K562 (cell line): ENCODE data around the gene ZNF726. TPM values are rescaled to one million over a fixed set of nuclear protein-coding genes. Genes with fewer than 3 reads are reported as not detected.

Experiments used
- ATAC-seq: fragments of 200-7000 bp; cut with Tn5 transposase; 3 replicates; pipeline ENCODE4 v1.9.1; 2020; ENCODE audit warnings: moderate library complexity
- BruUV-seq: library from RNA; stranded (reverse); fragments of 400-500 nt; replicated peaks from 2 replicates; lab custom pipeline; 2021; lab: Mats Ljungman, UMichigan
- CTCF ChIA-PET: fragments of 300-600 bp; formaldehyde crosslinking; extraction: SDS; loops from one replicate; lab custom pipeline; 2021; ENCODE audit warnings: low intra/inter-chr PET ratio; lab: Yijun Ruan, JAX
- POLR2A ChIA-PET: fragments of 300-600, 350-650 bp; sonication (Branson Sonifier 250); formaldehyde crosslinking; extraction: SDS; loops from one replicate; lab custom pipeline; 2021; ENCODE audit warnings: antibody characterized with exemption, inconsistent platforms; lab: Yijun Ruan, JAX
- DNase-seq, 4 experiments: peaks; one replicate each; pipeline versions ENCODE4 v3.0.0 to v3.0.0-alpha.2; 2011 to 2018; ENCODE audit warnings: low spot score in 3 of 4, mixed read lengths in 3 of 4; ENCODE audit errors: extremely low read depth in 1 of 4
- FAIRE-seq: peaks from 2 replicates; lab custom pipeline; 2011; peaks lifted over from hg19 to GRCh38; lab: Jason Lieb, UNC
- H2AFZ ChIP-seq: 2 replicates; pipeline ENCODE4 v1.6.0; 2011; ENCODE audit warnings: low read depth, low read length, control low read depth, inconsistent platforms
- H3K27ac ChIP-seq: fragments of 200-600 bp; 3 replicates; pipeline ENCODE4 v1.8.0; 2011; ENCODE audit warnings: low read depth, mild to moderate bottlenecking, control low read depth, inconsistent platforms, low read length, moderate library complexity, mixed read lengths; ENCODE audit errors: extremely low read depth
- H3K27me3 ChIP-seq, 2 experiments: fragments of 300-600 bp in 1 of 2; 2 replicates in 1 of 2; 3 replicates in 1 of 2; pipeline versions ENCODE4 v1.6.0 to v1.8.0; 2011; ENCODE audit warnings: inconsistent platforms in 2 of 2, low read length in 2 of 2, mild to moderate bottlenecking in 1 of 2, mixed read lengths in 1 of 2, moderate library complexity in 1 of 2; ENCODE audit not compliant: control insufficient read depth in 2 of 2, insufficient read depth in 2 of 2
- H3K36me3 ChIP-seq: fragments of 300-600 bp; 3 replicates; pipeline ENCODE4 v1.8.0; 2011; ENCODE audit warnings: mild to moderate bottlenecking, low read length, inconsistent platforms; ENCODE audit not compliant: control insufficient read depth, insufficient read depth
- H3K4me1 ChIP-seq, 2 experiments: fragments of 200-600 bp in 1 of 2; replicated peaks in 1 of 2; 2 replicates in 1 of 2; 3 replicates in 1 of 2; pipeline versions ENCODE4 v1.5.1 to v1.8.0; 2011; ENCODE audit warnings: inconsistent platforms in 2 of 2, low read length in 2 of 2, mild to moderate bottlenecking in 1 of 2, mixed read lengths in 1 of 2, moderate library complexity in 1 of 2; ENCODE audit not compliant: control insufficient read depth in 2 of 2, insufficient read depth in 2 of 2
- H3K4me2 ChIP-seq: 2 replicates; pipeline ENCODE4 v1.6.1; 2011; ENCODE audit warnings: low read length, control low read depth, inconsistent platforms, mixed read lengths; ENCODE audit not compliant: insufficient read depth
- H3K4me3 ChIP-seq: fragments of 200-600 bp; sonication (generic), shearing (Covaris generic); 2 replicates; pipeline ENCODE4 v1.5.1; 2016; ENCODE audit warnings: control low read depth, inconsistent platforms
- H3K79me2 ChIP-seq: fragments of 200-600 bp; 3 replicates; pipeline ENCODE4 v1.8.0; 2011; ENCODE audit warnings: low read length, inconsistent platforms; ENCODE audit not compliant: control insufficient read depth, insufficient read depth
- H3K9ac ChIP-seq, 2 experiments: 2 replicates each; pipeline versions ENCODE4 v1.6.0 to v1.6.1; 2011; ENCODE audit warnings: low read depth in 2 of 2, low read length in 2 of 2, control low read depth in 1 of 2, inconsistent platforms in 1 of 2, mild to moderate bottlenecking in 1 of 2, mixed read lengths in 1 of 2; ENCODE audit not compliant: insufficient read depth in 1 of 2
- H3K9me1 ChIP-seq: one replicate; pipeline ENCODE4 v1.6.0; 2011; ENCODE audit warnings: inconsistent platforms, mild to moderate bottlenecking, low read length, moderate library complexity; ENCODE audit not compliant: control insufficient read depth, insufficient read depth
- H3K9me3 ChIP-seq: replicated peaks from 2 replicates; pipeline ENCODE4 v1.5.1; 2011; ENCODE audit warnings: low read depth, low read length, inconsistent platforms; ENCODE audit not compliant: control insufficient read depth, insufficient read depth
- H4K20me1 ChIP-seq: replicated peaks from 2 replicates; pipeline ENCODE4 v1.6.1; 2011; ENCODE audit warnings: low read length, inconsistent platforms, mixed read lengths; ENCODE audit not compliant: control insufficient read depth, insufficient read depth
- CBX8 ChIP-seq: fragments of 200-600 bp; sonication (generic); IDR thresholded peaks from 2 replicates; pipeline ENCODE4 v1.6.1; 2012; ENCODE audit warnings: borderline replicate concordance, mixed run types, low read depth, mild to moderate bottlenecking, moderate library complexity, mixed read lengths, low read length, control low read depth, inconsistent platforms; ENCODE audit not compliant: poor library complexity, severe bottlenecking; ENCODE audit errors: extremely low read depth
- CREB1 ChIP-seq, 2 experiments: sonication (generic) in 1 of 2; formaldehyde crosslinking in 1 of 2; IDR thresholded peaks; 2 replicates each; pipeline versions ENCODE4 v1.6.1 to v1.8.0; 2012 to 2022; ENCODE audit warnings: inconsistent platforms in 1 of 2, mild to moderate bottlenecking in 1 of 2, missing genetic modification reagents in 1 of 2, moderate library complexity in 1 of 2
- KLF1 ChIP-seq: fragments of 450-650 bp; IDR thresholded peaks from 2 replicates; pipeline ENCODE4 v1.6.1; 2016; ENCODE audit warnings: missing genetic modification characterization, missing compliant biosample characterization
- NCOA6 ChIP-seq: fragments of 450-650 bp; IDR thresholded peaks from 2 replicates; pipeline ENCODE4 v1.6.1; 2017; ENCODE audit warnings: mild to moderate bottlenecking
- NFIX ChIP-seq: fragments of 250-450 bp; sonication (Bioruptor Pico); IDR thresholded peaks from 2 replicates; pipeline ENCODE4 v1.4.0; 2020; ENCODE audit warnings: low read depth, mild to moderate bottlenecking, moderate library complexity
- PRMT5 ChIP-seq: sonication (generic); formaldehyde crosslinking; IDR thresholded peaks from 2 replicates; pipeline ENCODE4 v1.5.0; 2020; ENCODE audit warnings: missing genetic modification reagents
- RAD51 ChIP-seq: fragments of 450-650 bp; IDR thresholded peaks from 2 replicates; pipeline ENCODE4 v1.7.1; 2016; ENCODE audit warnings: low read depth, mild to moderate bottlenecking, borderline replicate concordance
- SNRNP70 ChIP-seq: fragments of 200-400 bp; formaldehyde crosslinking; optimal IDR thresholded peaks from 2 replicates; pipeline ENCODE3; 2017; ENCODE audit warnings: low read depth, low read length
- SOX6 ChIP-seq: fragments of 450-650 bp; IDR thresholded peaks from 2 replicates; pipeline ENCODE4 v1.6.1; 2014; ENCODE audit warnings: mild to moderate bottlenecking
- TFAM ChIP-seq: fragments of 250-450 bp; sonication (Bioruptor Pico); conservative IDR thresholded peaks from 2 replicates; pipeline ENCODE4 v1.5.0; 2021; ENCODE audit warnings: mild to moderate bottlenecking, moderate library complexity
- TOE1 ChIP-seq, 2 experiments: fragments of 450-650 bp in 1 of 2; sonication (generic) in 1 of 2; formaldehyde crosslinking in 1 of 2; IDR thresholded peaks; 2 replicates each; pipeline versions ENCODE4 v1.7.1 to v1.8.0; 2016 to 2022; ENCODE audit warnings: borderline replicate concordance in 2 of 2, mild to moderate bottlenecking in 2 of 2, antibody characterized with exemption in 1 of 2, inconsistent platforms in 1 of 2, low read depth in 1 of 2, missing genetic modification reagents in 1 of 2, moderate library complexity in 1 of 2
- WGBS: fragments of 100-300 bp; shearing (Covaris generic); methylation state at CpG from one replicate; pipeline ENCODE4 v1.1.6; 2016; ENCODE audit warnings: low coverage, mixed read lengths; ENCODE audit not compliant: insufficient coverage; ENCODE audit errors: missing lambda C conversion rate; 5-methylcytosine and 5-hydroxymethylcytosine counted together
- in situ Hi-C: fragments of 300-500 bp; cut with MboI; formaldehyde crosslinking; loops from 4 replicates; pipeline ENCODE4 v1.15.0; 2018; ENCODE audit warnings: inconsistent platforms, mixed read lengths
- intact Hi-C: fragments of 100-400 bp; cut with micrococcal nuclease; formaldehyde crosslinking; loops from 2 replicates; pipeline ENCODE4 v1.14.2; 2022
- polyA plus RNA-seq, 8 experiments: library from polyadenylated mRNA; depleted of rRNA in 4 of 8; stranded (reverse) in 5 of 8; unstranded in 3 of 8; fragments of >200 nt; fragmentation: Nextera tagmentation in 2 of 8; fragmentation: Illumina TruSeq in 1 of 8; extraction: Ambion mirVana in 2 of 8; extraction: Trizol in 1 of 8; gene quantifications; 2 replicates each; pipeline versions ENCODE4 v1.2.1 to v1.2.3, GENCODE V29; 2011 to 2014; ENCODE audit warnings: inconsistent platforms in 1 of 8, missing spikeins in 1 of 8
- total RNA-seq, 7 experiments: library from RNA; depleted of rRNA in 6 of 7; stranded (reverse); fragments of >200 nt in 6 of 7; fragmentation: Illumina TruSeq in 2 of 7; extraction: Trizol in 2 of 7; gene quantifications; 2 replicates each; pipeline versions ENCODE4 v1.2.1 to v1.2.3, GENCODE V29; 2011 to 2021; ENCODE audit warnings: low replicate concordance in 1 of 7
- TF ChIP-seq, protein P1 (sequence below): fragments of 250-450 bp; sonication (Bioruptor Pico); IDR thresholded peaks from 2 replicates; pipeline ENCODE4 v1.6.1; 2021; ENCODE audit warnings: mild to moderate bottlenecking
- TF ChIP-seq, protein P2 (sequence below), 2 experiments: fragments of 200-800 bp in 1 of 2; sonication (Bioruptor generic) in 1 of 2; sonication (generic) in 1 of 2; formaldehyde crosslinking in 1 of 2; IDR thresholded peaks in 1 of 2; conservative IDR thresholded peaks in 1 of 2; 2 replicates each; pipeline versions ENCODE4 v1.5.0 to v1.6.1; 2016 to 2020; ENCODE audit warnings: missing compliant biosample characterization in 1 of 2, missing genetic modification characterization in 1 of 2, missing genetic modification reagents in 1 of 2
- TF ChIP-seq, protein P3 (sequence below): fragments of 250-450 bp; sonication (Bioruptor Pico); IDR thresholded peaks from 2 replicates; pipeline ENCODE4 v1.8.0; 2021; ENCODE audit warnings: moderate library complexity, mild to moderate bottlenecking, inconsistent platforms
- TF ChIP-seq, protein P4 (sequence below): fragments of 450-650 bp; IDR thresholded peaks from 2 replicates; pipeline ENCODE4 v1.6.1; 2016; ENCODE audit warnings: low read depth, mild to moderate bottlenecking, moderate library complexity
- TF ChIP-seq, protein P5 (sequence below), 2 experiments: fragments of 450-650 bp; conservative IDR thresholded peaks; 2 replicates each; pipeline ENCODE4 v1.6.1; 2017; ENCODE audit warnings: mild to moderate bottlenecking in 2 of 2, moderate library complexity in 2 of 2

The ZNF726 gene
- total and polyA plus RNA-seq, 9 of the 15 experiments (the other 6 are each of a cell fraction or from before 2014, with no cell fraction given), result 8.6 to 20.8 (median 14.6) TPM

DNA sequence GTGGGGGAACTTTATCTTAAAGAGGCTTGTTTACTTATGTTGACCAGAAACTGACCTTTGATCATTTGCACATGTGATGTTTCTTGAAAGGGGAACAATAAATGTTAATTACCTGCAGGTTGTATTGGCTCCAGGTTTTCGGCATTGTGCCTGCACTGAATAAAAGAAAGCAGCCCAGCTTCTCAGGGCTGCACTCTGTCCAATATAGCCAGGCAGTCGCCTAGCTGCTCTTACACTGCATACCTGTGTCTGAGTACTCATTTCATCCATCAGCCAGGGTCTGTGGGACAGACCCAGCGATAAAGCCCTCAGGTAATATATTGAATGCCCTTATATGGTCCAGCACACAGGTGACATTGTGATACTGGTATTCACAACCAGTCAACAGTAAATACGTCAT, 8.9 kb upstream of the ZNF726 start (continued):
- no peak for TF ChIP-seq TOE1 (IDR thresholded peaks at IDR 0.05; ENCODE audit: borderline replicate concordance)
- no peak for TF ChIP-seq TOE1 (CRISPR knock-in tag; IDR thresholded peaks at IDR 0.05; ENCODE audit: borderline replicate concordance, low read depth)

DNA sequence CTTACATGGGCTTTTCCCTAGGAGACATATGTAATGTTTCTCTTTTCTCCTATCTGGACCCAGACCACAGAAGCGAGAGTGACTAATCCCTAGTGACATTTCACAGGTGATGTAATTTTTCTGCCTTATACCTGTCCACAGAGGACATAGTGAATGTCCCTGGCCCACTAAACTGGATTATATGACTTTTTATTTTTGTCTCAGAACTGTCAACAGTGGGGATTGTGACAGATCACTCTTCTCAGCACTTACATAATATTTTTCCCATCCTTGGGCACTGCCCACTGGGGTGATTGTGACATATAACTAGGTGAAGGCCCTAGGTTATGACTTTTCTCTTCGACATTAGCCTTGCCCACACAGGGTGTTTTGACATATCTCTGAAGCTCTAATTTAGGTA, 7.9 kb upstream of the ZNF726 start:
- DNase-seq (no peak), ATAC-seq (no peak), FAIRE-seq (no peak)
- in situ Hi-C loops (no loop called here), intact Hi-C loops (no loop called here)
- Histone ChIP-seq H3K27me3 (no peaks in the 10 kb centered on the region), H3K4me3 (no peak overlapping the region), H4K20me1 (no peaks in the 10 kb centered on the region), H3K9ac (no peak overlapping the region), H3K9me1 (no peaks in the 10 kb centered on the region), H3K79me2 (no peaks in the 10 kb centered on the region), H3K4me1 (no peaks in the 10 kb centered on the region), H3K27ac (no peak overlapping the region), H3K4me2 (no peak overlapping the region), H2AFZ (no peak overlapping the region), H3K36me3 (no peaks in the 10 kb centered on the region), H3K9me3 (no peaks in the 10 kb centered on the region)
- ChIA-PET CTCF (no interaction called here), POLR2A (no interaction called here)
- 4% methylated on average over 2 of the region's 2 CpGs for WGBS
- no TSS peak for BruUV-seq
- TF ChIP-seq NFIX (CRISPR knock-in tag) (no peak), PRMT5 (CRISPR knock-in tag) (no peak), RAD51 (no peak), SOX6 (no peak), NCOA6 (no peak), CBX8 (no peak), TFAM (CRISPR knock-in tag) (no peak), CREB1 (IDR thresholded peaks at IDR 0.05) (no peak), CREB1 (CRISPR knock-in tag; IDR thresholded peaks at IDR 0.05) (no peak), KLF1 (tag) (no peak), SNRNP70 (no peak)
- TF ChIP-seq, protein P1, sequence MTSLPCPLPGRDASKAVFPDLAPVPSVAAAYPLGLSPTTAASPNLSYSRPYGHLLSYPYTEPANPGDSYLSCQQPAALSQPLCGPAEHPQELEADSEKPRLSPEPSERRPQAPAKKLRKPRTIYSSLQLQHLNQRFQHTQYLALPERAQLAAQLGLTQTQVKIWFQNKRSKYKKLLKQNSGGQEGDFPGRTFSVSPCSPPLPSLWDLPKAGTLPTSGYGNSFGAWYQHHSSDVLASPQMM (CRISPR knock-in tag), result no peak
- TF ChIP-seq, protein P2, sequence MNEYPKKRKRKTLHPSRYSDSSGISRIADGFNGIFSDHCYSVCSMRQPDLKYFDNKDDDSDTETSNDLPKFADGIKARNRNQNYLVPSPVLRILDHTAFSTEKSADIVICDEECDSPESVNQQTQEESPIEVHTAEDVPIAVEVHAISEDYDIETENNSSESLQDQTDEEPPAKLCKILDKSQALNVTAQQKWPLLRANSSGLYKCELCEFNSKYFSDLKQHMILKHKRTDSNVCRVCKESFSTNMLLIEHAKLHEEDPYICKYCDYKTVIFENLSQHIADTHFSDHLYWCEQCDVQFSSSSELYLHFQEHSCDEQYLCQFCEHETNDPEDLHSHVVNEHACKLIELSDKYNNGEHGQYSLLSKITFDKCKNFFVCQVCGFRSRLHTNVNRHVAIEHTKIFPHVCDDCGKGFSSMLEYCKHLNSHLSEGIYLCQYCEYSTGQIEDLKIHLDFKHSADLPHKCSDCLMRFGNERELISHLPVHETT (CRISPR knock-in tag; conservative IDR thresholded peaks at IDR 0.05 in 1 of 2, IDR thresholded peaks at IDR 0.05 in 1 of 2), result no peak
- TF ChIP-seq, protein P3, sequence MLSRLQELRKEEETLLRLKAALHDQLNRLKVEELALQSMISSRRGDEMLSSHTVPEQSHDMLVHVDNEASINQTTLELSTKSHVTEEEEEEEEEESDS, result no peak
- TF ChIP-seq, protein P4, sequence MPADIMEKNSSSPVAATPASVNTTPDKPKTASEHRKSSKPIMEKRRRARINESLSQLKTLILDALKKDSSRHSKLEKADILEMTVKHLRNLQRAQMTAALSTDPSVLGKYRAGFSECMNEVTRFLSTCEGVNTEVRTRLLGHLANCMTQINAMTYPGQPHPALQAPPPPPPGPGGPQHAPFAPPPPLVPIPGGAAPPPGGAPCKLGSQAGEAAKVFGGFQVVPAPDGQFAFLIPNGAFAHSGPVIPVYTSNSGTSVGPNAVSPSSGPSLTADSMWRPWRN, result no peak
- TF ChIP-seq, protein P5, sequence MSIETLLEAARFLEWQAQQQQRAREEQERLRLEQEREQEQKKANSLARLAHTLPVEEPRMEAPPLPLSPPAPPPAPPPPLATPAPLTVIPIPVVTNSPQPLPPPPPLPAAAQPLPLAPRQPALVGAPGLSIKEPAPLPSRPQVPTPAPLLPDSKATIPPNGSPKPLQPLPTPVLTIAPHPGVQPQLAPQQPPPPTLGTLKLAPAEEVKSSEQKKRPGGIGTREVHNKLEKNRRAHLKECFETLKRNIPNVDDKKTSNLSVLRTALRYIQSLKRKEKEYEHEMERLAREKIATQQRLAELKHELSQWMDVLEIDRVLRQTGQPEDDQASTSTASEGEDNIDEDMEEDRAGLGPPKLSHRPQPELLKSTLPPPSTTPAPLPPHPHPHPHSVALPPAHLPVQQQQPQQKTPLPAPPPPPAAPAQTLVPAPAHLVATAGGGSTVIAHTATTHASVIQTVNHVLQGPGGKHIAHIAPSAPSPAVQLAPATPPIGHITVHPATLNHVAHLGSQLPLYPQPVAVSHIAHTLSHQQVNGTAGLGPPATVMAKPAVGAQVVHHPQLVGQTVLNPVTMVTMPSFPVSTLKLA (conservative IDR thresholded peaks at IDR 0.05), result no peak
